ENCODE measurements around the gene ADAM19. TPM values are rescaled to one million over a fixed set of nuclear protein-coding genes. Genes with fewer than 3 reads are reported as not detected.
A peak's percentile ranks its signal among the peaks of the same experiment; 100 is the strongest.

Gene ADAM19
- total and polyA plus RNA-seq, 2 experiments from 2014 or later: 9.1 to 13.2 TPM

GRCh38 chr5:157458835-157459234 lies 116.7 kb downstream of the ADAM19 start:
- H3K27me3 Mint-ChIP-seq (ENCODE audit: insufficient read depth, low read depth, poor library complexity): peaks cover 23% of the 10 kb centered on the region
- no peaks in the 10 kb centered on the region for H3K79me2 ChIP-seq (replicated peaks; ENCODE audit: insufficient read depth)
- no peak overlapping the region for H3K27ac ChIP-seq (ENCODE audit: low read depth)
- H3F3A ChIP-seq (replicated peaks; ENCODE audit: low read depth): no peaks in the 10 kb centered on the region
- DNase-seq (ENCODE audit: low spot score) (peak; percentile 27), ATAC-seq (peak; percentile 30)
- peak overlapping the region; percentile 77; the same call in 2 of the 3 replicates for H3K4me3 Mint-ChIP-seq
- H3K27ac Mint-ChIP-seq: no peak overlapping the region
- H3K36me3 ChIP-seq (ENCODE audit: insufficient read depth): no peaks in the 10 kb centered on the region
- peaks cover 48% of the 10 kb centered on the region for H3K27me3 ChIP-seq (ENCODE audit: insufficient read depth)
- no peak overlapping the region for H2AFZ ChIP-seq
- H3K9me3 Mint-ChIP-seq: no peaks in the 10 kb centered on the region
- TF ChIP-seq ETS1 (IDR thresholded peaks at IDR 0.05) (no peak), EZH2 (IDR thresholded peaks at IDR 0.05; ENCODE audit: low read depth, unreplicated experiment) (no peak), CTCF (conservative IDR thresholded peaks at IDR 0.05; ENCODE audit: low read depth in 2 of 2) (no peak), STAT1 (IDR thresholded peaks at IDR 0.05; ENCODE audit: unreplicated experiment) (no peak), ZNF114 (CRISPR knock-in tag; IDR thresholded peaks at IDR 0.05) (no peak), EZH2phosphoT487 (IDR thresholded peaks at IDR 0.05; ENCODE audit: unreplicated experiment) (no peak), CREB1 (CRISPR knock-in tag; IDR thresholded peaks at IDR 0.05; ENCODE audit: low read depth) (no peak), ZNF331 (CRISPR knock-in tag; IDR thresholded peaks at IDR 0.05; ENCODE audit: low read depth) (no peak), POLR2AphosphoS5 (IDR thresholded peaks at IDR 0.05; ENCODE audit: low read depth) (no peak), REST (IDR thresholded peaks at IDR 0.05; ENCODE audit: unreplicated experiment) (no peak)
- no peaks in the 10 kb centered on the region for H3K9me2 ChIP-seq (ENCODE audit: insufficient read depth)
- H4K20me1 ChIP-seq (replicated peaks; ENCODE audit: insufficient read depth): no peaks in the 10 kb centered on the region
- peak overlapping the region; percentile 88 for H3K4me2 ChIP-seq
- no peak overlapping the region for H3K4me3 ChIP-seq
- no peaks in the 10 kb centered on the region for H3K36me3 Mint-ChIP-seq (ENCODE audit: low read depth)
- peaks cover 20% of the 10 kb centered on the region for H3K4me1 Mint-ChIP-seq
- peaks cover 17% of the 10 kb centered on the region for H3K4me1 ChIP-seq (ENCODE audit: insufficient read depth)

Data from GM23338 (cell line).